Chondrocyte (in vitro differentiated cells): ENCODE measurements around the gene GAK. TPM values are rescaled to one million over a fixed set of nuclear protein-coding genes. Genes with fewer than 3 reads are reported as not detected.
A peak's percentile ranks its signal among the peaks of the same experiment; 100 is the strongest.

Experiments
- DNase-seq: peaks from one replicate; pipeline ENCODE4 v3.0.0; 2021; ENCODE audit warnings: mixed read lengths, low spot score
- H3K27ac Mint-ChIP-seq: one replicate; pipeline ENCODE4 v1.8.0; 2021; ENCODE audit warnings: mild to moderate bottlenecking, moderate library complexity, mixed read lengths; ENCODE audit not compliant: unreplicated experiment
- H3K27me3 Mint-ChIP-seq: 2 replicates; pipeline ENCODE4 v1.8.0; 2021; ENCODE audit warnings: low read depth, mixed read lengths
- H3K36me3 Mint-ChIP-seq: 2 replicates; pipeline ENCODE4 v1.8.0; 2021; ENCODE audit warnings: low read depth, mixed read lengths
- H3K4me1 Mint-ChIP-seq: 2 replicates; pipeline ENCODE4 v1.8.0; 2021; ENCODE audit warnings: low read depth, mild to moderate bottlenecking, mixed read lengths
- H3K4me3 Mint-ChIP-seq: one replicate; pipeline ENCODE4 v1.8.0; 2021; ENCODE audit warnings: mild to moderate bottlenecking, moderate library complexity, mixed read lengths; ENCODE audit not compliant: unreplicated experiment
- H3K9me3 Mint-ChIP-seq: 2 replicates; pipeline ENCODE4 v1.8.0; 2021; ENCODE audit warnings: low read depth, mixed read lengths
- CTCF ChIP-seq: fragments of 200-600 bp; sonication (generic); IDR thresholded peaks from 2 replicates; pipeline ENCODE4 v1.5.0; 2021; ENCODE audit warnings: antibody characterized with exemption, mild to moderate bottlenecking, moderate library complexity
- total RNA-seq: library from RNA; stranded (reverse); gene quantifications from 3 replicates; pipeline ENCODE4 v1.2.1, GENCODE V29; 2021

GAK gene
- total RNA-seq, 1 donor from 2014 or later = 61.4 TPM

DNA sequence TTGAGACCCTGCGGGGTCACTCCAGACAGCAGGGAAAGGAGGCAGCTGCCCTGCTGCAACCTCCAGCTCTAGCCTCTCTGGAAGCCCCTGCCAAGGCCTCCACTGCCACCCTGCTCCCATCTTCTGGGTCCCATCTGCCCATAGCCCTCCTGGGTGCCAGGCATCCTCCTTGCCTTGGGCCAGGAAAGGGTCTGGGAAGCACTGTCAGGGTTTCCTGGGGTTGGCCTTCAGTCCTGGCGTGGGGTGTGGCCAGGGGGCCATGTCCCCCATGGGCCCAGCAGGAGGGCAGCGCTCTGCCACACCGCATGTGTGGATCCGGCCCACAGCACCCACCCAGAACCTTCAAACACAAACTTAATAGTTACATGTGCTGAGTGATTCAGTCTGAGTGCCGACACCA, 102.8 kb downstream of the GAK start:
- no peak overlapping the region for H3K27ac Mint-ChIP-seq
- H3K4me3 Mint-ChIP-seq = no peak overlapping the region
- H3K9me3 Mint-ChIP-seq = peaks cover 2% of the 10 kb centered on the region
- no peak for DNase-seq
- no peaks in the 10 kb centered on the region for H3K4me1 Mint-ChIP-seq
- peaks cover 23% of the 10 kb centered on the region for H3K27me3 Mint-ChIP-seq
- peak; percentile 3 for TF ChIP-seq CTCF
- no peaks in the 10 kb centered on the region for H3K36me3 Mint-ChIP-seq

DNA sequence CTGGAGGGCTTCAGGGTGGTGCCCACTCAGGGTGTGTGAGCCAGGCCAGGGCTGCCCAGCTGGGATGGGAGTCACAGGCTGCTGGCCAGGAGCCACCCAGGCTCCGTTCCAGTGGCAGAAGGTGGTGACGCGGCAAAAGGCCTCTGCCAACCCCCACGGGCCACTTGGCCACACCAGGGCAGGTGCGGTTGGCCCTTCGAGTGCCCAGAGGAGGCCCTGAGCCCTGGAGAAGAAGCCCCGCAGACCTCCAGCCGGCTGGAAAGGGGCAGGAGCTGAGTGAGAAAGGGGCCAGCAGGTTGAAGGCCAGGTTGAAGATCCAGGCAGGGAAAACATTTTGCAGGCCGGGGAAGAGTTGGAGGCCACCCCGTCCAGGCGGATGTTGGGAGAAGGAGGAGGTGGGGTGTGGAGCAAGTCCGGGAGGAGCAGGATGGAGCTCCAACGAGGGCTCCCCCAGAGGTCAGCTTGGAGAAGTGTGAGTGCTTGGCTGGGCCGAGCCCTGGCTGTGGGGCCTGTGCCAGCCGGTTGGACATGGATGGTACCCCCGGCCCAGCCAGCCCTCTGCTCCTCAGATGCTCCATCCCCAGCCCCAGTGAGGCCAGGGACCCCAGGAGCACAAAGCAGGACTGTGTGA, 103.4 kb downstream of the GAK start:
- H3K27ac Mint-ChIP-seq = no peak overlapping the region
- peaks cover 25% of the 10 kb centered on the region for H3K27me3 Mint-ChIP-seq
- DNase-seq = no peak
- peak; percentile 24 for TF ChIP-seq CTCF
- H3K4me1 Mint-ChIP-seq = no peaks in the 10 kb centered on the region
- no peaks in the 10 kb centered on the region for H3K36me3 Mint-ChIP-seq
- H3K4me3 Mint-ChIP-seq = no peak overlapping the region
- peaks cover 2% of the 10 kb centered on the region for H3K9me3 Mint-ChIP-seq

DNA sequence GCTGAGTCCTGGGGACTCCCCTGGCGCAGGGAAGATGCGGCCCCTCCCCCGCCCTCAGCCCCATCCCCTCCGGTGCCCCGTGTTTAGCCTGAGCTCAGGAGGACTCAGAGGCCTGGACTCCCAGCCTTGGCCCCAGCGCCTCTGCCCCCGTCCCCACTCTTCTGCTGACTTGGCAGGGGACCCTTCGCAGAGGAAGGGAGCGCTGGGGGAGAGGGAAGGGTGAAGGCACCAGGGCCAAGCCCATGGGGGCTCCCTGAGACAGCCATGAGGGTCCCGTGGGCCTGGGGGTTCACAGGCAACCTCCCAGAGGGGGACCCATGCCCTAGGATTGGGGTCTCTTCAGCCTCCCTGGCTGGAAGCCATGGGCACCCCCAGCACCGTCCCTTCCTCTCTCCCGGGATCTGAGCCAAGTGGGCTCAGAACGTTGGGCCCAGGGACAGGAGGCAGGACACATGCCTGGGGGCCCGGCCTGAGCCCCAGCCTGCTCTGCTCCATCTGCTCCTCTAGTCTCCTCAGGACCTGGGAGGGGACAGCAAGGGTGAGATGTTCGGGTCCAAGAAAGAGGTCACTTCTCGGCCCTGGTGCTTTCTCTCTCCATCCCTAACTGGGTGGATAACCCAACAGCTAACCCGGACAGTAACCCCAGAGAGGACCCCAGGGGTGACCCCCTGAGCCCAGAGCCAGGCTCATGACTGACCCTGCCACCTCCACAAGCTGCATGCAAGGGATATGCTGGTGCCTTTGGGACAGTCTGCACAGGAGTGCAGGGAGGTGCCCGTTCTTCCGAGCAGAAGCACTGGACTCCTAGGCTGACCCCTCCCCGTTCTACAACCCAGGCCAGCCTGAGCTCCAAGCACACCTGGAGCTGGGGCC, 104.7 kb downstream of the GAK start:
- Mint-ChIP-seq H3K27me3 (peaks cover 36% of the 10 kb centered on the region), H3K36me3 (no peaks in the 10 kb centered on the region), H3K4me3 (peak overlapping the region; percentile 22), H3K9me3 (peaks cover 2% of the 10 kb centered on the region), H3K27ac (no peak overlapping the region), H3K4me1 (no peaks in the 10 kb centered on the region)
- DNase-seq = no peak
- TF ChIP-seq CTCF = no peak

DNA sequence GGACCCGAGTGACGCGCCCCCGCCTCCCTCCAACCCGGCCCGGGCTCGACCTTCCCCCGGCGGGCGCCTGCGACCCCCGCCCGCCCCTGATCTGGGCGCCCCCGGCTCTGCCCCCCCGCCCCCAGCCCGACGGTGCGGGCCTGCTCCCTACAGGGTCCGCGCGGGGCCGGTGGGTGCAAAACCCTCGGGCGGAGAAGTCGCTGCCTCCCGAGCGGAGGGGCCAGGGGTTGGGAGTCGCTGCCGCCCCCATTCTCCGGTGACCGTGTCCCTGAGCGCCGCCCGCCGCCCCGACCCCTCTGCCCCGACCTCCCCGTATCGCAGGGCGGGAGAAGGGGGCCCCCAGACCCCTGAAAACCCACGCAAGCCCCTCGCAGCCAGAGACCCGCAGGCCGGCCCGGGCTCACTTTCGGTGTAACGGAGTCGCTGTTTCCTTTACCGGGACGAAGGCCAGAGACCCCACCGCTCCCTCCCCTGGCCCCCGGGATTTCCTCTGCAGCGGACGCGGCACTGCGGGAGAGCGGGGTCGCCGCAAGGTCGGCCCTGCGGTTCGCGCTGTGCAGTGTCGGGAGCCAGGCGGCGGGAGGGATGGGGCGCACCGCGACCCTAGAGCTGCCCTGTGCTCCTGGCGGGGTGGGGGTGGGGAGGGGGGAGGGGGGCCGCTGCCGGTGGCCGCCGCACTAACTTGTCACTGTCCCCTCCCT, 105.5 kb downstream of the GAK start:
- H3K4me1 Mint-ChIP-seq = no peaks in the 10 kb centered on the region
- no peak for TF ChIP-seq CTCF
- H3K36me3 Mint-ChIP-seq = no peaks in the 10 kb centered on the region
- H3K4me3 Mint-ChIP-seq = no peak overlapping the region
- peaks cover 44% of the 10 kb centered on the region for H3K27me3 Mint-ChIP-seq
- H3K9me3 Mint-ChIP-seq = peaks cover 2% of the 10 kb centered on the region
- DNase-seq = no peak
- H3K27ac Mint-ChIP-seq = no peak overlapping the region

- no peaks in the 10 kb centered on the region for H3K9me3 Mint-ChIP-seq
- no peak within 1 kb of the TSS for H3K4me3 Mint-ChIP-seq
- H3K27me3 Mint-ChIP-seq = peaks cover 49% of the 10 kb centered on the region
- TF ChIP-seq CTCF = no peak
- no peaks in the 10 kb centered on the region for H3K36me3 Mint-ChIP-seq
- DNase-seq = no peak
- no peak within 1 kb of the TSS for H3K27ac Mint-ChIP-seq
- H3K4me1 Mint-ChIP-seq = no peaks in the 10 kb centered on the region
Measured at GRCh38 chr4:825971-826330, 106.2 kb downstream of the GAK start, which contains the start of gene CPLX1. Gene CPLX1, minus strand, starts transcription at chr4:826129. Its CDS starts 1,607 bp downstream, at chr4:824522.
